Ishikawa (cell line): ENCODE data around the gene PLAAT5.

Experiments used
- CREB1 ChIP-seq: IDR thresholded peaks from 2 replicates; pipeline ENCODE4 v1.6.1; 2012; ENCODE audit warnings: low read depth
- EGR1 ChIP-seq: IDR thresholded peaks from 2 replicates; pipeline ENCODE4 v1.6.1; 2012
- EP300 ChIP-seq: IDR thresholded peaks from 2 replicates; pipeline ENCODE4 v1.6.1; 2012; ENCODE audit warnings: borderline replicate concordance
- RAD21 ChIP-seq: IDR thresholded peaks from 2 replicates; pipeline ENCODE4 v1.6.1; 2012; ENCODE audit warnings: low read depth
- TAF1 ChIP-seq: IDR thresholded peaks from 2 replicates; pipeline ENCODE4 v1.6.1; 2012; ENCODE audit warnings: low read depth, mild to moderate bottlenecking
- TCF12 ChIP-seq: IDR thresholded peaks from 2 replicates; pipeline ENCODE4 v1.6.1; 2012; ENCODE audit warnings: low read depth
- TEAD4 ChIP-seq: IDR thresholded peaks from 2 replicates; pipeline ENCODE4 v1.6.1; 2012
- YY1 ChIP-seq: IDR thresholded peaks from 2 replicates; pipeline ENCODE4 v1.6.1; 2012; ENCODE audit warnings: low read depth
- TF ChIP-seq, protein P1 (sequence below): IDR thresholded peaks from 2 replicates; pipeline ENCODE4 v1.6.1; 2012
- TF ChIP-seq, protein P2 (sequence below): IDR thresholded peaks from 2 replicates; pipeline ENCODE4 v1.6.1; 2012; ENCODE audit warnings: low read depth, mild to moderate bottlenecking

DNA sequence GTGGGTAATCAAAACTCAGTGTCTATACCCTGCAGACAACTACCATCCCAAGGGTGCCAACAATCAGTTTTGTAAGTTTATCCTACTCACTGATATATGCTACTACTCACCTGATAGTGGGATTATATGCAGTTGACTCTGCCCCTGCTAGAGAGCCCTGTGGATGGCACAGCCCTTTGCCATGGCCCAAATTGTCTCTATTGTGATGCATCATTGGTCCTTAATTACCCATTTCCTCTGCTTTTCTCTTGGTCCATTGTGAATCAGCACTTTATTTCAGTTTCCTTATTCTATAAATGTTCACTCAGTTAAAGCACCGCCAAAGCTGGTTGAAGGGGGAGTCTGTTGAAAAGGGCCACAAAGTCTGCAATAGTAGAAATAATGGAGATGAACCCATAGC is 42.3 kb downstream of the PLAAT5 start:
- TF ChIP-seq, protein P1, sequence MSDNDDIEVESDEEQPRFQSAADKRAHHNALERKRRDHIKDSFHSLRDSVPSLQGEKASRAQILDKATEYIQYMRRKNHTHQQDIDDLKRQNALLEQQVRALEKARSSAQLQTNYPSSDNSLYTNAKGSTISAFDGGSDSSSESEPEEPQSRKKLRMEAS: no peak
- no peak for TF ChIP-seq TAF1
- TF ChIP-seq, protein P2, sequence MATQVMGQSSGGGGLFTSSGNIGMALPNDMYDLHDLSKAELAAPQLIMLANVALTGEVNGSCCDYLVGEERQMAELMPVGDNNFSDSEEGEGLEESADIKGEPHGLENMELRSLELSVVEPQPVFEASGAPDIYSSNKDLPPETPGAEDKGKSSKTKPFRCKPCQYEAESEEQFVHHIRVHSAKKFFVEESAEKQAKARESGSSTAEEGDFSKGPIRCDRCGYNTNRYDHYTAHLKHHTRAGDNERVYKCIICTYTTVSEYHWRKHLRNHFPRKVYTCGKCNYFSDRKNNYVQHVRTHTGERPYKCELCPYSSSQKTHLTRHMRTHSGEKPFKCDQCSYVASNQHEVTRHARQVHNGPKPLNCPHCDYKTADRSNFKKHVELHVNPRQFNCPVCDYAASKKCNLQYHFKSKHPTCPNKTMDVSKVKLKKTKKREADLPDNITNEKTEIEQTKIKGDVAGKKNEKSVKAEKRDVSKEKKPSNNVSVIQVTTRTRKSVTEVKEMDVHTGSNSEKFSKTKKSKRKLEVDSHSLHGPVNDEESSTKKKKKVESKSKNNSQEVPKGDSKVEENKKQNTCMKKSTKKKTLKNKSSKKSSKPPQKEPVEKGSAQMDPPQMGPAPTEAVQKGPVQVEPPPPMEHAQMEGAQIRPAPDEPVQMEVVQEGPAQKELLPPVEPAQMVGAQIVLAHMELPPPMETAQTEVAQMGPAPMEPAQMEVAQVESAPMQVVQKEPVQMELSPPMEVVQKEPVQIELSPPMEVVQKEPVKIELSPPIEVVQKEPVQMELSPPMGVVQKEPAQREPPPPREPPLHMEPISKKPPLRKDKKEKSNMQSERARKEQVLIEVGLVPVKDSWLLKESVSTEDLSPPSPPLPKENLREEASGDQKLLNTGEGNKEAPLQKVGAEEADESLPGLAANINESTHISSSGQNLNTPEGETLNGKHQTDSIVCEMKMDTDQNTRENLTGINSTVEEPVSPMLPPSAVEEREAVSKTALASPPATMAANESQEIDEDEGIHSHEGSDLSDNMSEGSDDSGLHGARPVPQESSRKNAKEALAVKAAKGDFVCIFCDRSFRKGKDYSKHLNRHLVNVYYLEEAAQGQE: no peak
- TF ChIP-seq EP300: no peak
- no peak for TF ChIP-seq CREB1
- no peak for TF ChIP-seq EGR1
- no peak for TF ChIP-seq YY1
- TF ChIP-seq TCF12: no peak
- no peak for TF ChIP-seq RAD21
- no peak for TF ChIP-seq TEAD4
